HG03025 (cell line): ENCODE data around the gene GABARAP.

Source experiments
- ATAC-seq: cut with Tn5 transposase; IDR thresholded peaks from one replicate; pipeline ENCODE4 v1.9.1; 2021; ENCODE audit warnings: mild to moderate bottlenecking, moderate library complexity; ENCODE audit not compliant: unreplicated experiment, low FRiP score

GABARAP gene

DNA sequence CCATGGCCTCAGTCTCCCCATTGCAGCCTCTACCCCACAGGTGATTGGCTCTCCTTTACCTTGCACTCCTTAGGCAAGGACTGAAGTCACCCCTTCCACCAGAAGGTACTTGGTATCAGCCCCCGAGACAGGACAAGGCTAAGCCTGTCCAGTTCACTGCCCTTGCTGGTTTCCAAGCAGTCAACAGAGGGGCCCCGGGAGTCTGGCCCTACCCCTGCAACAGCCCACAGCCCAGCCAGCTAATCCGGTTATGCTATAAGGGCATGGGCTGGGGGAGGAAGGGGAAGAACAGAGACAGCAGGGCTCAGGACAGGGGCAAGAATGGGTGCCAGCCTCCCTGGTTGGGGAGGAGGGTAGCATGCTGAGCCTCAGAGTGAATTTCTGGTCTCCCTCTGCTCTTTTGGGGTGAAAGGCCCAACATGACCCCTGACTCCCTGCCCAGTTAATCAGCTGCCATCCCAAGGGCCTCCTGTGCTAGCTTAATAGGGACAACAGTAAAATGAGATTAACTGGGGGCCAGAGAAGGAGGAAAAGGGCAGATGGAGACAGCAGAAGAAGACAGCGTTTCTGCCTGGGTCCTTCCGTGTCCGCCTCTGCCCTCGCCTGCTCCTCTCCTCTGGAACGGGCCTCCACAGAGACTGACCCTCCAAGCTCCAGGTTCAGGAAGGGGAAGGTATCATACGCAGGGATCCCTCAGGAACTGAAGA lies 33.3 kb downstream of the GABARAP start:
- ATAC-seq: no peak

DNA sequence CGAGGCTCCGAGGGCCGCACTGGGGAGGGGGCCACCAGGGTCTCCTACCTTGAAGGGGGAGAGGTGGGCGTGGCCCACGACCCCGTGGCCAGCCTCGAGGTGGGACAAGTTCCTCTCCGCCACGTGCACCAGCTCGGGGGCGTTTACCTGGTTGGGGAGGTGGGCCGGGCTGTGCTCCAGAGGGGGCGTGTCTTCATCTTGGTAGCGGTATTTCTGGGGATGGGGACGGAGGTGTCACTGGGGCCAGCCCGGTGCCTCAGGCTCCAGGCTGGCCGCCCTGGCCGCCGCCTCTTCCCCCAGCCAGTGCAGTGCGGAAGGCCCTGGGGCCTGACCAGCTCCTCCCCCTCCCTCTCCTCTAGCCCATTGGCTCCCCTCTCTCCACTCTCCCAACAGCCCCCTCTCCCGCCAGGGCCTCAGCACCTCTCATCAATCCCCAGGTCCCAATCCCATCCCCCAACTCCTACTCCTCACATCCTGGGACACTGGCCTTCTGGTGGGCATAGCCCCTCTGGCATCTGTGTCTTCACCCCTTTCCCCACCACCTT lies 34.1 kb downstream of the GABARAP start:
- ATAC-seq: no peak

DNA sequence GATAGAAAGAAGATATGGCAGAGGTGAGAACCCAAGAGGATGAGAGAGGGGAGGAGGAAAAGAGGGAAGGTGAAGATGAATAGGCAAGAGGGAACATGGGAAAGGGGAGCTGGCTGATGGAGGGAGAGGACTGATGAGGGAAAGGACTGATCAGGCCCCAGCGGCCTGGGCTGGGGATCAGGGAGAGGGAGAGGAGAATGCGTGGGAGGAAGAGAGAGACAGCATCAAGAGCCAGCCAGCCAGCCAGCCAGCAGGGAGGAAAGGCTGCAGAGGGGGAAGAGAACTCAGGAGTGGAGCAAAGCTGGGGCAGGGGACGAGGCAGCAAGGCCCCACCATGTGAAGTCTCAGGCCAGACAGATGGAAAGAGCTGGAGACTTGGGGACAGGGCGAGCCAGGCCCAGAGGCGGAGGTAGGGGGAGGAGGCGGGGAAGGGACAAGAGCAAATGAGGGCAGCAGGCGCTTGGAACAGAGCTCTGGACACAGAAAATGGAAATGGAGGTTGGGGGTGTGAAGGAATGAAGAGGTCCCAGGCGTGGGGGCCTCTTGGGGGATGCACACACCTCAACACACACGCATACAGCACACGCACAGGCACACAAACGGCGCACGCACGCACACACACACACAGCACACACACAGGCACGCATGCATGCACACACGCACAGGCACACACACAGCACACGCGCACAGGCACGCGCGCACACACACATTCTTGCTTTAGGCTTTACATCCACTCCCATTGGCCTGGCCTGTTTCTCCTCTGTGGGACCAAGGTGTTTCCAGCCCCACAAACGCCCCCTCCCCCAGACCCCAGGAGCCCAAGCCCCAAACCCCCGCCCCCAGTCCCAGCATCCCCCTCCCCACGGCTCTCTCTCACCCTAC lies 34.9 kb downstream of the GABARAP start:
- no peak for ATAC-seq

DNA sequence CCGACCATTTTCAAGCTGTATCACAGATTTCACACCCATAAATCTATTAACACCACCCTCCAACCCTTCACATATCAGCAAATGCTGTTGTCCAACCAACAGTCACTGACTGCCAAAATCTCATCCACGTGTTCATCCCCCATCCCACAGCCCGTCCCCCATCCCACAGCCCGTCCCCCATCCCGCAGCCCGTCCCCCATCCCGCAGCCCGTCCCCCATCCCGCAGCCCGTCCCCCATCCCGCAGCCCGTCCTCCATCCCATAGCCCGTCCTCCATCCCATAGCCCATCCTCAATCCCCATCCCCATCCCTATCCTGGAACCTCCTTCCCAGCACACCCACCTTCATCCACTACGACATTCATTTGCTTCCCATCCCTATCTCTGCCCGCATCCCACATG lies 36.7 kb downstream of the GABARAP start:
- no peak for ATAC-seq

DNA sequence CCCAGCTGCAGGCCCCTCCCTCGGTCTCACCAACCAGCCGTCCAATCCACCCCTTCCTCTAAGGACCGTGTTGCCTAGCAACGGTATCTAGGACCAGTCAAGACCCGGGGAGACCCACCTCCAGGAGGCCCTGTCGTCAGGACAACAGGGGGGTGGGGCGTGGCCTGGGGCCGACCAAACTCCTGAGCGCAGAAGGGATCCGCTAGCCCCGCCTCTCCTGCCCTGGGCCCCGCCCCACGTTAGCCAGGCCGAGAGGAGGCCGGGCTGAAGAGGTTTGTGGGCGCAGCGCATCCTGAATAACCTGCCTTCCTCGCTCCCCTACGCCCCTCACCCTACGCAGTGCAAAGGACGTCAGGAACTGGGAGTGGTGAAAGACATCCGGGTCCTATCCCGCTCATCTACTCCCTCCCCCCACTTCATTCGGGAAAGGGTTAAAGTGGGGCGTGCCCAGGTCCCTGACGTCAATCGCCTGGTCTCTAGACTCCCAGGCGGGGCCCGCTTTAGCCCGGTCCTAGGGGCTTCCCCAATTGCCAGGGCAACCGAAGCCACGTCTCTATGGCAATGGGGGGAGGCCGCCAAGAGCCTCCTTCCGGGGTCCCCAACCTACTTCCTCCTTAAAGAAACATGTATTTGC lies 37.3 kb downstream of the GABARAP start:
- peak; percentile 64 for ATAC-seq

DNA sequence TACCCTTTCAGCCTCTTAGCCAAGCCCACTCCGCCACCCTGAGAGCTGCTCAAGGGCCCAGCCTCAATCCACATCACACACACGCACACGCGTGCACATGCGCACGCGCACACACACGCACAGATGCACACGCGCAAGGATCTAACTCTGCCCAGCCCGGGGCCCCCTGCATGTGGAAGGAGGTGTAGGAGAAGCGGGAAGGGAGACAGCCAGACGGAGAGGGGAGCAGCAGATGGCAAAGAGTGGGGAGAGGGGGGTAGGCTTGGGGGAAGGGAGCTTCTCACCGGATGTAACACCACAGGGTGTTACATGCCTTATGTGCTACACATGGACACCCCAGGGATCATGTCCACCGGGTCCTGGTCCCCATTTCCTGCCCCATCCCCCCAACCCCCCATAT lies 37.9 kb downstream of the GABARAP start:
- no peak for ATAC-seq

DNA sequence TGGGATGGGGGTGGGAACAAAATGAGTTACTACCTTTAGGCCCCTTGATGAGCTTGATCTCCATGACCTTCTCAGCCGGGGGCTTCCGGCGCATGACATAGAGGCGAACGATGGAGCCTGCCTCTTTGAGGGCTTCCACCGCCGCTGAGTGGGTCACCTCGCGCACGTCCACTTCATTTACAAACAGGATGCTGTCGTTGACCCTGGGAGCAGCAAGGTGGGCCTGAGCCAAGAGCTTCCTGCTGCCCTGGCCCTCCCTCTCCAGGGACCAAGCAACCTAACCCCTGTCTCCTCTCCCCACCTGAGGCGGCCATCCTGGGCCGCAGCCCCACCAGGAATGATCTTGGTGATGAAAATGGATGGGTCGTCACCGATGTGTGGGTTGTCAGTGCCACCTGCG lies 38.9 kb downstream of the GABARAP start:
- ATAC-seq: no peak

DNA sequence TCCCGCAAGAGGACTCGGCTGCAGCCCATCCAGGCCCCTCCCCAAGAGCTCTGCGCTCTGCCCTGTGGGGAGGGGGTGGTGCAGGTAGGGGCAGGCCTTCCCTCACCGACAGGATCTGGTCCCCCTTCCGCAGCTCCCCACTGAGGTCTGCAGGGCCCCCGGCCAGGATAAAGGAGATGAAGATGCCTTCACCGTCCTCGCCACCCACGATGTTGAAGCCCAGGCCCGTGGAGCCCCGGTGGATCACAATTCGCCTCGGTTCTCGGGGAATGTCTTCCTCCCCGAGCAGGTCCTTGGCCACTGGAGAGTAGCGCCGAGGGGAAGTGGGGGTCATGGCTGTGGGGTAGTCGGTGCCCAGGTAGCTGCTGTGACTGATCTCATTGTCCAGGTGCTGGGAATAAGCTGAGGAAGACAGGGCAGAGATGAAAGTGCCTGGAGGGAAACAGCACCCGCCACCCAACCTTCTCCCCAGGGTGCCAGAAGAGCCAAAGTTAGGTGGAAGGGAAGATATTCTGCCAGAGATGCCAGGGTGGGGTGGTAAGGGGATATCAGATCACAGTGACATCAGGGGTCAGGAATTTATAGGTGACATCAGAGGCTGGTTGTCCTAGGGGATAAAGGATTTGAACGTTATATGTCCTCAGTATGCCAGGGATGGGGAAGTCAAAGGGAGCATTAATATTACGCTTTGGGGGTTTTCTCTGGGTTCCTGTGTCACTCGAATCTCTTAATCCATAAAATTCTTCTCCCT lies 45.4 kb downstream of the GABARAP start:
- ATAC-seq: no peak

DNA sequence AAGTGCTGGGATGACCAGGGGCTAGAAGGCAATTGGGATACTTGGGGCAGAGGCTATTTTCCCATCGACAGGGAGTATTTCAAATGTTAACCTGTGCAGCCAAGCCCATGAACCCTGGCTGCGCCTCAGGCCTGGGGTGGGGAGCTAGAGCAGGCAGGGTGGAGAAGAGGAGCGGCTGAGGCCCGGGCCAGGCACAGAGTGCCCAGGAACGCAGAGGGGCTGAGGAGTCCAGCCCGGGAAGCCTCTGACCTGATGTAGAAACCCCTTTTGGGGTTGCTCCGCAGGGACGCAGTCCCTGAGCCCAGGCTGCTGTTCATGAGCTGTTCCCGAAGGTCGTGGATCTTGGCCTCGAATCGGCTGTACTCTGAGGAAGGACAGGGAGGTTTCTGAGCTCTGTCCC lies 46.3 kb downstream of the GABARAP start:
- no peak for ATAC-seq

DNA sequence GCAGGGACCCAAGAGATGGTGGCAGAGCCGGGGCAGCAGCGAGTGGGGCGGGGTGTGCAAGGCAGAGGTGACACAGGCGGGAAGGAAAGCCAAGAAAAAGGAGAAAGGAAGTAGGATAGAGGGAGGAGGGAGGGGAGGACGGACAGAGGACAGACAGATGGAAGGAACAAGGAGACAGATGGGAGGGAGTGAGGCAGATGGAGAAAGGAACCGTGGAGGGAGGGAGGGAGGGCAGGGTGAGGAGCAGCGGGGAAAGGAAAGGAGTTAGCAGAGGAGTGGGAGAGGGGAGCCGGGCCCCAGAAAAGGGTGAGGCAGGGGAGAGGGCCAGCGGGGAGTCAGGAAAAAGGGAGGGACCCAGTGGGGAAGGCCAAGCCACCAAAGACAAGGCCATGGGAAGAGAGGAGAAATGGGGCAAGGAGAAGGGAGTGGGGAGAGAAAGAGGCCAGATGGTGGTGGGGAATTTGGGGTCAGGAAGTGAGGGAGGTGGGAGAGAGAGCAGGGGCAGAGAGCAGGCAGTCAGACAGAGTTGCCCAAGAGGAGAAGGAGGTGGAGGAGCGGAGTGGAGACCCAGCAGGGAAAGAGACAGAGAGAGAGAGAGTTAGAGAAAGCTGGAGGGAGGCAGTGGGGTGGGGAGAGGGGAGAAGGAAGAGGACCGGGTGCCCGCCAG lies 49.8 kb downstream of the GABARAP start:
- no peak for ATAC-seq

DNA sequence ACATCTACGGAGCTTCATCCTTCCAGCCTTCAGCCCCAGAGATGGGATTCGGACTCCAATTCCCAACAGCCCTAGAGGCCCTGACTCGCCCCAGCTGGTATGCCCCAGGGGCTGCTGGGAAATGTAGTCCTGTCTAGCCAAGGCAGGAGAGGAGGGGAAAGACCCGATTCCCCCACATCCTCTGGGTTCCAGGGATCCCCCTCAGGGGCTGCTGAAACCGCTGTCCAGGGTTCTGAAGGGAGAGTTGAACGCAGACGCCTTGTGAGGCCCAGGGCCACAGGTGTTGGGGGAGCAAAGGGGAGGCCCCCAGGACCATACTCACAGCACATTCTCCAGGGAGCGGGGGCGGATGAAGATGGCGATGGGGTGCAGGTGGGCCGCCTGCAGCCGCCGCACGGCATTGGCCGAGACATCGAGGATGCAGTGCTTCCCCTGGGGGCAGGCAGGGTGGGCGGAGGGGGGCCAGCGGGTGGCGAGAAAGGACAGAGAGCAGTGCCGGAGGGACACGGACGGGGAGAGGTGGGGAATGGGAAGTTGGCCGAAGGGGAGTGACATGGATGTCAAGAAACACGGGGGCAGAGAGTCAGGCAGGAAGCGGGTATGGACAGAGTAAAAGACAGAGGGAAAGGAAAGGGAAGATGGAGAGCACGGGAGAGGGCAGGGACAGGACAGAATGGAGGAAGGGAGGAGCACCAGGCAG lies 50.5 kb downstream of the GABARAP start:
- no peak for ATAC-seq

DNA sequence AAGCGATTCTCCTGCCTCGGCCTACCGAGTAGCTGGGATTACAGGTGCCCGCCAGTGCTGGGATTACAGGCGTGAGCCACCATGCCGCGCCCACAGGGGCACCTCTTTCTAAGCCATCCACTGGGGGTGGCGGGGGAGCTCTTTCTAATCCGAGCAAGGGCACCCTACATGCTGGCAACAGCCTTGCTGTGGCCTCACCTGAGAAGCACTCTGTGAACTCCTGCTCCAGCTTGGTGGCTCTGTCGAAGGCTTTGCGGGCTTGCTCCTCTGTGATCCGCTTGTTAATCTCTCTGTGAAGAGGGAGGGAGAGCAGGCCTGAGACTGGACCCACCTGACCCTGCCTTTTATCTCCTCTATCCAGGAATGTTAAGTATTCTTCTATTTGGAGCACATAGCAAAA lies 51.2 kb downstream of the GABARAP start:
- ATAC-seq: no peak

DNA sequence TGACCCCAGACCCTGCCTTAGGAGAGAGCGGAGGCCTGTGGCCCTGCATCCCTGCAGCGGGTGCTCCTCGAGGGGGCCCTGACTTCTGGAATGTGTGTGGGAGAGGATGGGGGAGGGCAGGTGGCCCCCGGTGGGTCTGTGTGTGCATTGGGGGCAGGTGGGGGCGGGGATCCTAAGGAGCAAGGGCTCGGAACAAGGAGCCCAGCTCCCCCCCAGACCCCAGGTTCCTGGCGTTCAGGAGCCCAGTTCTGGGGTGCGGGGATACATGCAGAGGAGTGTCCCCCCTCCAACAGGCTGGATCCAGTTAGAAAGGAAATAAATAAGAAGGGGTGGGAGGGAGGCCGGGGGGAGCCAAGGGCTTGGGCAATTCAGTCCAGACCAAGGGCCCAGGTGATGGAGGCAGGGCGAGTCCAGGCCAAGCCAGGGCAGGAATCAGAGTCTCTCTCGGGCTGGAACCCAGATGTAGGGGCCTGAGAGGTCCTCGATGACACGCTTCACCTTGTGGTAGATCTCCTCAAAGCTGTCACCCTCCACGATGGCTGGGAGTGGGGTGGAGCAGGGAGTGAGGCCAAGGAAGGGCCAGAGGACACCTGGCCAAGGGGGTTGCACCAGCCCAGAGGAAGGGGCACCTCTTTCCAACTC lies 51.9 kb downstream of the GABARAP start:
- ATAC-seq: no peak
